ENCODE measurements around the gene BANP. TPM values are rescaled to one million over a fixed set of nuclear protein-coding genes. Genes with fewer than 3 reads are reported as not detected.
A peak's percentile ranks its signal among the peaks of the same experiment; 100 is the strongest.
"Not testable (repeated sequence)": the region's sequence is repeated elsewhere in the genome, so short reads cannot be mapped to it uniquely, and the experiment has no call there.

The BANP gene
- total and polyA plus RNA-seq, 2 donors from 2014 or later = 12.4 to 26.3 TPM

- FAIRE-seq; H3K27me3 ChIP-seq (ENCODE audit: control insufficient read depth, insufficient read depth, low read length); H3K9me3 ChIP-seq (ENCODE audit: control insufficient read depth in 2 of 3, insufficient read depth in 1 of 3, low read length in 3 of 3); H3K9ac ChIP-seq (ENCODE audit: low read length in 3 of 3); H3K27ac ChIP-seq (ENCODE audit: low read depth in 2 of 2, low read length in 2 of 2); H3K36me3 ChIP-seq (ENCODE audit: control insufficient read depth in 2 of 3, insufficient read depth in 3 of 3, low read length in 3 of 3); intact Hi-C loops (cut with DNase I); H3K4me3 ChIP-seq (ENCODE audit: low read length in 3 of 3); H3K4me1 ChIP-seq (ENCODE audit: control insufficient read depth in 2 of 3, insufficient read depth in 2 of 3, low read depth in 1 of 3, low read length in 3 of 3): not testable (repeated sequence)
- peak in 1 of 5 donors; percentile 31 for DNase-seq
Measured at GRCh38 chr16:88045361-88045760, 94.1 kb downstream of the BANP start.

DNA sequence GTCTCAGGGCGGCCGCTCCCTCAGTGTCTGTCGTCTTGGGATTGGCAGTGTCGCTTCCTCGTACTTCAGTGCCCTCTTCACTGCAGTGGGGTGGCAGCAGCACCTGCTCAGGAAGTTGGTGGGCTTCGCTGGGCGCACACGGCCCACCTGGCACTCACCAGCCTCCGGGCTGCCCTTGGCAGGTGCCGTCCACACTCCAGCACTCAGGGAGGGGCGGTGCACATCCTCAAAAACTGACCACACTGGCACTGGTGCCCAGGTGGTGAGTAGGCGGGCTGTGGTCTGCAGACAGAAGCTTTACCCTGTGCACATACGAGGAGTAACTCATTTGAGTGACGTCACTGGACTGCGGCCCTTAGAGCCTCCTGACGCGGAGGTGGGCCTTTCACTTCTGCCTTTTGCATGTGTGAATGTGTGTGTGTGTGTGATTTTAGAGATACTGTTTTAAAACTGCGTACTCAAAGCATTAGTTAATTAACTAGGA, 94.6 kb downstream of the BANP start:
- no peaks in the 10 kb centered on the region for H3K27me3 ChIP-seq (ENCODE audit: control insufficient read depth, insufficient read depth, low read length)
- TF ChIP-seq, protein P1, sequence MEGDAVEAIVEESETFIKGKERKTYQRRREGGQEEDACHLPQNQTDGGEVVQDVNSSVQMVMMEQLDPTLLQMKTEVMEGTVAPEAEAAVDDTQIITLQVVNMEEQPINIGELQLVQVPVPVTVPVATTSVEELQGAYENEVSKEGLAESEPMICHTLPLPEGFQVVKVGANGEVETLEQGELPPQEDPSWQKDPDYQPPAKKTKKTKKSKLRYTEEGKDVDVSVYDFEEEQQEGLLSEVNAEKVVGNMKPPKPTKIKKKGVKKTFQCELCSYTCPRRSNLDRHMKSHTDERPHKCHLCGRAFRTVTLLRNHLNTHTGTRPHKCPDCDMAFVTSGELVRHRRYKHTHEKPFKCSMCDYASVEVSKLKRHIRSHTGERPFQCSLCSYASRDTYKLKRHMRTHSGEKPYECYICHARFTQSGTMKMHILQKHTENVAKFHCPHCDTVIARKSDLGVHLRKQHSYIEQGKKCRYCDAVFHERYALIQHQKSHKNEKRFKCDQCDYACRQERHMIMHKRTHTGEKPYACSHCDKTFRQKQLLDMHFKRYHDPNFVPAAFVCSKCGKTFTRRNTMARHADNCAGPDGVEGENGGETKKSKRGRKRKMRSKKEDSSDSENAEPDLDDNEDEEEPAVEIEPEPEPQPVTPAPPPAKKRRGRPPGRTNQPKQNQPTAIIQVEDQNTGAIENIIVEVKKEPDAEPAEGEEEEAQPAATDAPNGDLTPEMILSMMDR (IDR thresholded peaks at IDR 0.05; ENCODE audit: borderline replicate concordance, extremely low read depth, insufficient read depth) = no peak
- intact Hi-C loops (cut with DNase I) = no loop called here
- no peak overlapping the region for H3K9ac ChIP-seq (ENCODE audit: low read length in 3 of 3)
- H3K36me3 ChIP-seq (ENCODE audit: control insufficient read depth in 2 of 3, insufficient read depth in 3 of 3, low read length in 3 of 3) = peaks cover 0 to 2% (median 0%) of the 10 kb centered on the region in 3 donors
- no peaks in the 10 kb centered on the region for H3K4me1 ChIP-seq (ENCODE audit: control insufficient read depth in 2 of 3, insufficient read depth in 2 of 3, low read depth in 1 of 3, low read length in 3 of 3)
- FAIRE-seq (no peak), DNase-seq (peak in 1 of 5 donors; percentile 75)
- no peak overlapping the region for H3K27ac ChIP-seq (ENCODE audit: low read depth in 2 of 2, low read length in 2 of 2)
- no peaks in the 10 kb centered on the region for H3K9me3 ChIP-seq (ENCODE audit: control insufficient read depth in 2 of 3, insufficient read depth in 1 of 3, low read length in 3 of 3)
- no peak overlapping the region for H3K4me3 ChIP-seq (ENCODE audit: low read length in 3 of 3)

- intact Hi-C loops (cut with DNase I) = no loop called here
- FAIRE-seq (no peak), DNase-seq (peak in 1 of 5 donors; percentile 38)
- H3K27ac ChIP-seq (ENCODE audit: low read depth in 2 of 2, low read length in 2 of 2) = no peak overlapping the region
- H3K9ac ChIP-seq (ENCODE audit: low read length in 3 of 3) = no peak overlapping the region
- H3K4me1 ChIP-seq (ENCODE audit: control insufficient read depth in 2 of 3, insufficient read depth in 2 of 3, low read depth in 1 of 3, low read length in 3 of 3) = no peaks in the 10 kb centered on the region
- no peaks in the 10 kb centered on the region for H3K27me3 ChIP-seq (ENCODE audit: control insufficient read depth, insufficient read depth, low read length)
- TF ChIP-seq, protein P1 (IDR thresholded peaks at IDR 0.05; ENCODE audit: borderline replicate concordance, extremely low read depth, insufficient read depth) = no peak
- peaks cover 0 to 4% (median 1%) of the 10 kb centered on the region in 3 donors for H3K36me3 ChIP-seq (ENCODE audit: control insufficient read depth in 2 of 3, insufficient read depth in 3 of 3, low read length in 3 of 3)
- H3K4me3 ChIP-seq (ENCODE audit: low read length in 3 of 3) = no peak overlapping the region
- no peaks in the 10 kb centered on the region for H3K9me3 ChIP-seq (ENCODE audit: control insufficient read depth in 2 of 3, insufficient read depth in 1 of 3, low read length in 3 of 3)
Measured at GRCh38 chr16:88047462-88047861, 96.2 kb downstream of the BANP start.

DNA sequence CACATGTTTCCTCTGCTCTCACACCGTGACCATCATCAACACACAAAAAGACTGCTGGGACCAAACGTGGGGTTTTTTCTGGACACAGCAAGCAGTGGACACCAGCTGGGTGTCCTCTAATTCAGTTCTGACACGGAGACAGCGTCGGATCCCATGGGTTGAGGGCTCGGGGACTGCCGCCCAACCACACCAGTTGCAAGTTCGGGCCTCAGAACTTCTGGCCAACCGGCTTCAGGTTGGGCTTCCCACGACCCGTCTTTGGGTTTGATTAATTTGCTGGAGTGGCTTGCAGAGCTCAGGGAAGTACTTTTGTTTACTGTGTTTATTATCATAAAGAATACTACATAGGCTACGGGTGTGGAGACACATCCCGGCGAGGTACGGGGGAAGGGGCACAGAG, 97.8 kb downstream of the BANP start:
- Histone ChIP-seq H3K9ac (ENCODE audit: low read length in 3 of 3) (no peak overlapping the region), H3K27me3 (ENCODE audit: control insufficient read depth, insufficient read depth, low read length) (no peaks in the 10 kb centered on the region), H3K9me3 (ENCODE audit: control insufficient read depth in 2 of 3, insufficient read depth in 1 of 3, low read length in 3 of 3) (no peaks in the 10 kb centered on the region), H3K36me3 (ENCODE audit: control insufficient read depth in 2 of 3, insufficient read depth in 3 of 3, low read length in 3 of 3) (peaks cover 0 to 7% (median 6%) of the 10 kb centered on the region in 3 donors), H3K4me1 (ENCODE audit: control insufficient read depth in 2 of 3, insufficient read depth in 2 of 3, low read depth in 1 of 3, low read length in 3 of 3) (no peaks in the 10 kb centered on the region), H3K27ac (ENCODE audit: low read depth in 2 of 2, low read length in 2 of 2) (no peak overlapping the region), H3K4me3 (ENCODE audit: low read length in 3 of 3) (no peak overlapping the region)
- TF ChIP-seq, protein P1 (IDR thresholded peaks at IDR 0.05; ENCODE audit: borderline replicate concordance, extremely low read depth, insufficient read depth) = no peak
- intact Hi-C loops (cut with DNase I) = no loop called here
- no peak for FAIRE-seq
- peak in 4 of 5 donors; percentile 58 to 88 (median 60) for DNase-seq

Measured in kidney (tissue), 14 donors.